Stomach (tissue), 4 donors: ENCODE data around the gene ASIC2.

ENCODE experiments used
- CTCF ChIP-seq, 7 experiments: fragments of 450-650 bp in 4 of 7; fragments of 200-600 bp in 3 of 7; sonication (generic) in 3 of 7; IDR thresholded peaks; one replicate each; pipeline ENCODE4 v1.5.1; 2016 to 2019; ENCODE audit warnings: antibody characterized with exemption in 7 of 7, control low read depth in 2 of 7, mild to moderate bottlenecking in 1 of 7
- POLR2AphosphoS5 ChIP-seq, 3 donors: sonication (generic); formaldehyde crosslinking; IDR thresholded peaks; one replicate each; pipeline ENCODE4 v1.6.1; 2016; ENCODE audit warnings: antibody characterized with exemption in 3 of 3

- TF ChIP-seq CTCF (IDR thresholded peaks at IDR 0.05) (no peak), POLR2AphosphoS5 (IDR thresholded peaks at IDR 0.05) (no peak)
These were observed 4.1 kb downstream of the ASIC2 start for GRCh38 chr17:33288954-33289353.
